K562 (cell line): Measurements from ENCODE around the gene NUP62. TPM values are rescaled to one million over a fixed set of nuclear protein-coding genes. Genes with fewer than 3 reads are reported as not detected.

Experiments
- BRD9 ChIP-seq: fragments of 450-650 bp; IDR thresholded peaks from 2 replicates; pipeline ENCODE4 v1.6.1; 2018; ENCODE audit warnings: low read depth; ENCODE audit not compliant: partially characterized antibody
- MBD2 ChIP-seq: sonication (generic); IDR thresholded peaks from 2 replicates; pipeline ENCODE4 v1.6.1; 2016; ENCODE audit warnings: low read depth, borderline replicate concordance
- NR2F6 ChIP-seq: fragments of 450-650 bp; formaldehyde crosslinking; IDR thresholded peaks from 2 replicates; pipeline ENCODE4 v1.4.0; 2020; ENCODE audit warnings: mild to moderate bottlenecking
- RCOR1 ChIP-seq, 2 experiments: IDR thresholded peaks; 2 replicates each; pipeline ENCODE4 v1.6.1; 2012; ENCODE audit warnings: low read depth in 2 of 2, low read length in 2 of 2, borderline replicate concordance in 1 of 2, improper control_type of control experiment in 1 of 2
- SMC3 ChIP-seq: conservative IDR thresholded peaks from 2 replicates; pipeline ENCODE4 v1.6.1; 2011; ENCODE audit warnings: low read depth, low read length, improper control_type of control experiment; ENCODE audit not compliant: insufficient read depth
- TSC22D4 ChIP-seq: fragments of 450-650 bp; IDR thresholded peaks from 2 replicates; pipeline ENCODE4 v1.6.1; 2016; ENCODE audit warnings: missing genetic modification characterization, missing biosample characterization, control low read depth
- U2AF2 ChIP-seq: fragments of 200-400 bp; formaldehyde crosslinking; optimal IDR thresholded peaks from 2 replicates; pipeline ENCODE3; 2017; ENCODE audit warnings: low read depth, mild to moderate bottlenecking, low read length
- ZNF124 ChIP-seq: sonication (generic); formaldehyde crosslinking; IDR thresholded peaks from 2 replicates; pipeline ENCODE4 v1.8.1; 2022; ENCODE audit warnings: missing genetic modification reagents
- ZNF551 ChIP-seq: fragments of 250-450 bp; sonication (Bioruptor Pico); IDR thresholded peaks from 2 replicates; pipeline ENCODE4 v1.5.0; 2021; ENCODE audit warnings: mild to moderate bottlenecking, moderate library complexity
- ZNF764 ChIP-seq: fragments of 250-450 bp; sonication (Bioruptor Pico); IDR thresholded peaks from 2 replicates; pipeline ENCODE4 v1.4.0; 2020; ENCODE audit warnings: low read depth, mild to moderate bottlenecking, moderate library complexity
- polyA plus RNA-seq, 8 experiments: library from polyadenylated mRNA; depleted of rRNA in 4 of 8; stranded (reverse) in 5 of 8; unstranded in 3 of 8; fragments of >200 nt; fragmentation: Nextera tagmentation in 2 of 8; fragmentation: Illumina TruSeq in 1 of 8; extraction: Ambion mirVana in 2 of 8; extraction: Trizol in 1 of 8; gene quantifications; 2 replicates each; pipeline versions ENCODE4 v1.2.1 to v1.2.3, GENCODE V29; 2011 to 2014; ENCODE audit warnings: inconsistent platforms in 1 of 8, missing spikeins in 1 of 8
- total RNA-seq, 7 experiments: library from RNA; depleted of rRNA in 6 of 7; stranded (reverse); fragments of >200 nt in 6 of 7; fragmentation: Illumina TruSeq in 2 of 7; extraction: Trizol in 2 of 7; gene quantifications; 2 replicates each; pipeline versions ENCODE4 v1.2.1 to v1.2.3, GENCODE V29; 2011 to 2021; ENCODE audit warnings: low replicate concordance in 1 of 7
- TF ChIP-seq, protein P1 (sequence below): sonication (generic); formaldehyde crosslinking; IDR thresholded peaks from 2 replicates; pipeline ENCODE4 v1.8.0; 2023; ENCODE audit warnings: mild to moderate bottlenecking, missing genetic modification reagents
- TF ChIP-seq, protein P2 (sequence below), 2 experiments: IDR thresholded peaks; 2 replicates each; pipeline ENCODE4 v1.6.1; 2012; ENCODE audit warnings: improper control_type of control experiment in 2 of 2, low read depth in 2 of 2, low read length in 2 of 2, borderline replicate concordance in 1 of 2
- TF ChIP-seq, protein P3 (sequence below): fragments of 200-400 bp; formaldehyde crosslinking; IDR thresholded peaks from 2 replicates; pipeline ENCODE4 v1.6.1; 2017; ENCODE audit warnings: mild to moderate bottlenecking, low read depth, low read length, moderate library complexity
- TF ChIP-seq, protein P4 (sequence below): IDR thresholded peaks from 3 replicates; pipeline ENCODE4 v1.6.1; 2011; ENCODE audit warnings: borderline replicate concordance, mild to moderate bottlenecking, moderate library complexity; ENCODE audit not compliant: insufficient read length; ENCODE audit errors: extremely low read depth

The NUP62 gene
- total and polyA plus RNA-seq, 9 of the 15 experiments (the other 6 are each of a cell fraction or from before 2014, with no cell fraction given): 16.9 to 109 (median 66.0) TPM

DNA sequence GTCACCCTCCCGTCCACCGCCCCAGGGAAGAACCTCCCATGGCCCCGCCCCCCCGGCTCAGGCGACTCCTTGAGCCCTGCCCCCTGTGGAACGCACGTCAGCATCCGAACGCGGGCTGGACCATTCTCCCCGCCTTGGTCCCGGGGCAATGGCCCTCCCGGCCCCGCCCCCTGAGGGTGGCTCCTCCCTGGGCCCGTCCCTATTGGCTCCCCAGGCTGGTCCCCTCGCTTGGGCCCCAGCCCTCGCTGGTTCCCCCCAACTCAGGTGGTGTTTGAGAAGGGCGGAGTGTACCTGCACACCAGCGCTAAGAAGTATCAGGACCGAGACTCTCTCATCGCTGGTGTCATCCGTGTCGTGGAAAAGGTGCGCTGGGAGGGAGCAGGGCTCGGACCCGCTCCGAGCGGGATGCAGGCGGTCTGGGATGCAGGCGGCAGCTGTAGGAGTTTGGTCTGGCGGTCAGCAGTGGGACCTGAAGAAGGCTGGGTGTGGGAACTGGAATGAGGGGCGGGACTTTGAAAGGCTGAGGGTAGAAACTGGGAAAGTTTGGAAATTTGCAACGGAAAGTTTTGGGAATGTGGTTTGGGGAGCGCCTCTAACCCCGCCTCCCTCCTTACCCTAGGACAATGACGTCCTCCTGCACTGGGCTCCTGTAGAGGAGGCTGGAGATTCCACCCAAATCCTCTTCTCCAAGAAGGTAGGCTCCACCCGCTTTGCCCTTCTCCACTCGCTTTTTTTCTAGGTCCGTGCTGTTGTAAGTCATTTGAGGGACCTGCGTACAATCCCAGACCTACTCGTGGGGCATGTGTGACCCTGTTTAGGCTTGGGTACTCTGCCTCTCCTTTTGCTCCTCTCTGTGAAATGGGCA is 51.2 kb downstream of the NUP62 start (continued):
- TF ChIP-seq, protein P1, sequence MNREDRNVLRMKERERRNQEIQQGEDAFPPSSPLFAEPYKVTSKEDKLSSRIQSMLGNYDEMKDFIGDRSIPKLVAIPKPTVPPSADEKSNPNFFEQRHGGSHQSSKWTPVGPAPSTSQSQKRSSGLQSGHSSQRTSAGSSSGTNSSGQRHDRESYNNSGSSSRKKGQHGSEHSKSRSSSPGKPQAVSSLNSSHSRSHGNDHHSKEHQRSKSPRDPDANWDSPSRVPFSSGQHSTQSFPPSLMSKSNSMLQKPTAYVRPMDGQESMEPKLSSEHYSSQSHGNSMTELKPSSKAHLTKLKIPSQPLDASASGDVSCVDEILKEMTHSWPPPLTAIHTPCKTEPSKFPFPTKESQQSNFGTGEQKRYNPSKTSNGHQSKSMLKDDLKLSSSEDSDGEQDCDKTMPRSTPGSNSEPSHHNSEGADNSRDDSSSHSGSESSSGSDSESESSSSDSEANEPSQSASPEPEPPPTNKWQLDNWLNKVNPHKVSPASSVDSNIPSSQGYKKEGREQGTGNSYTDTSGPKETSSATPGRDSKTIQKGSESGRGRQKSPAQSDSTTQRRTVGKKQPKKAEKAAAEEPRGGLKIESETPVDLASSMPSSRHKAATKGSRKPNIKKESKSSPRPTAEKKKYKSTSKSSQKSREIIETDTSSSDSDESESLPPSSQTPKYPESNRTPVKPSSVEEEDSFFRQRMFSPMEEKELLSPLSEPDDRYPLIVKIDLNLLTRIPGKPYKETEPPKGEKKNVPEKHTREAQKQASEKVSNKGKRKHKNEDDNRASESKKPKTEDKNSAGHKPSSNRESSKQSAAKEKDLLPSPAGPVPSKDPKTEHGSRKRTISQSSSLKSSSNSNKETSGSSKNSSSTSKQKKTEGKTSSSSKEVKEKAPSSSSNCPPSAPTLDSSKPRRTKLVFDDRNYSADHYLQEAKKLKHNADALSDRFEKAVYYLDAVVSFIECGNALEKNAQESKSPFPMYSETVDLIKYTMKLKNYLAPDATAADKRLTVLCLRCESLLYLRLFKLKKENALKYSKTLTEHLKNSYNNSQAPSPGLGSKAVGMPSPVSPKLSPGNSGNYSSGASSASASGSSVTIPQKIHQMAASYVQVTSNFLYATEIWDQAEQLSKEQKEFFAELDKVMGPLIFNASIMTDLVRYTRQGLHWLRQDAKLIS (CRISPR knock-in tag): no peak
- TF ChIP-seq, protein P2, sequence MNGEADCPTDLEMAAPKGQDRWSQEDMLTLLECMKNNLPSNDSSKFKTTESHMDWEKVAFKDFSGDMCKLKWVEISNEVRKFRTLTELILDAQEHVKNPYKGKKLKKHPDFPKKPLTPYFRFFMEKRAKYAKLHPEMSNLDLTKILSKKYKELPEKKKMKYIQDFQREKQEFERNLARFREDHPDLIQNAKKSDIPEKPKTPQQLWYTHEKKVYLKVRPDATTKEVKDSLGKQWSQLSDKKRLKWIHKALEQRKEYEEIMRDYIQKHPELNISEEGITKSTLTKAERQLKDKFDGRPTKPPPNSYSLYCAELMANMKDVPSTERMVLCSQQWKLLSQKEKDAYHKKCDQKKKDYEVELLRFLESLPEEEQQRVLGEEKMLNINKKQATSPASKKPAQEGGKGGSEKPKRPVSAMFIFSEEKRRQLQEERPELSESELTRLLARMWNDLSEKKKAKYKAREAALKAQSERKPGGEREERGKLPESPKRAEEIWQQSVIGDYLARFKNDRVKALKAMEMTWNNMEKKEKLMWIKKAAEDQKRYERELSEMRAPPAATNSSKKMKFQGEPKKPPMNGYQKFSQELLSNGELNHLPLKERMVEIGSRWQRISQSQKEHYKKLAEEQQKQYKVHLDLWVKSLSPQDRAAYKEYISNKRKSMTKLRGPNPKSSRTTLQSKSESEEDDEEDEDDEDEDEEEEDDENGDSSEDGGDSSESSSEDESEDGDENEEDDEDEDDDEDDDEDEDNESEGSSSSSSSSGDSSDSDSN (IDR thresholded peaks at IDR 0.05; ENCODE audit: borderline replicate concordance in 1 of 2, low read depth in 2 of 2, low read length in 2 of 2): no peak
- TF ChIP-seq NR2F6 (CRISPR knock-in tag): no peak
- TF ChIP-seq SMC3: no peak
- no peak for TF ChIP-seq ZNF124 (CRISPR knock-in tag)
- no peak for TF ChIP-seq TSC22D4
- no peak for TF ChIP-seq ZNF764 (CRISPR knock-in tag)
- TF ChIP-seq RCOR1 (IDR thresholded peaks at IDR 0.05; ENCODE audit: borderline replicate concordance in 1 of 2, low read depth in 2 of 2, low read length in 2 of 2): peak in 1 of 2 experiments; percentile 12; a peak in 1 of 4 replicates
- no peak for TF ChIP-seq U2AF2
- TF ChIP-seq, protein P3, sequence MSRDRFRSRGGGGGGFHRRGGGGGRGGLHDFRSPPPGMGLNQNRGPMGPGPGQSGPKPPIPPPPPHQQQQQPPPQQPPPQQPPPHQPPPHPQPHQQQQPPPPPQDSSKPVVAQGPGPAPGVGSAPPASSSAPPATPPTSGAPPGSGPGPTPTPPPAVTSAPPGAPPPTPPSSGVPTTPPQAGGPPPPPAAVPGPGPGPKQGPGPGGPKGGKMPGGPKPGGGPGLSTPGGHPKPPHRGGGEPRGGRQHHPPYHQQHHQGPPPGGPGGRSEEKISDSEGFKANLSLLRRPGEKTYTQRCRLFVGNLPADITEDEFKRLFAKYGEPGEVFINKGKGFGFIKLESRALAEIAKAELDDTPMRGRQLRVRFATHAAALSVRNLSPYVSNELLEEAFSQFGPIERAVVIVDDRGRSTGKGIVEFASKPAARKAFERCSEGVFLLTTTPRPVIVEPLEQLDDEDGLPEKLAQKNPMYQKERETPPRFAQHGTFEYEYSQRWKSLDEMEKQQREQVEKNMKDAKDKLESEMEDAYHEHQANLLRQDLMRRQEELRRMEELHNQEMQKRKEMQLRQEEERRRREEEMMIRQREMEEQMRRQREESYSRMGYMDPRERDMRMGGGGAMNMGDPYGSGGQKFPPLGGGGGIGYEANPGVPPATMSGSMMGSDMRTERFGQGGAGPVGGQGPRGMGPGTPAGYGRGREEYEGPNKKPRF: no peak
- no peak for TF ChIP-seq BRD9
- TF ChIP-seq ZNF551 (CRISPR knock-in tag): no peak
- TF ChIP-seq, protein P4, sequence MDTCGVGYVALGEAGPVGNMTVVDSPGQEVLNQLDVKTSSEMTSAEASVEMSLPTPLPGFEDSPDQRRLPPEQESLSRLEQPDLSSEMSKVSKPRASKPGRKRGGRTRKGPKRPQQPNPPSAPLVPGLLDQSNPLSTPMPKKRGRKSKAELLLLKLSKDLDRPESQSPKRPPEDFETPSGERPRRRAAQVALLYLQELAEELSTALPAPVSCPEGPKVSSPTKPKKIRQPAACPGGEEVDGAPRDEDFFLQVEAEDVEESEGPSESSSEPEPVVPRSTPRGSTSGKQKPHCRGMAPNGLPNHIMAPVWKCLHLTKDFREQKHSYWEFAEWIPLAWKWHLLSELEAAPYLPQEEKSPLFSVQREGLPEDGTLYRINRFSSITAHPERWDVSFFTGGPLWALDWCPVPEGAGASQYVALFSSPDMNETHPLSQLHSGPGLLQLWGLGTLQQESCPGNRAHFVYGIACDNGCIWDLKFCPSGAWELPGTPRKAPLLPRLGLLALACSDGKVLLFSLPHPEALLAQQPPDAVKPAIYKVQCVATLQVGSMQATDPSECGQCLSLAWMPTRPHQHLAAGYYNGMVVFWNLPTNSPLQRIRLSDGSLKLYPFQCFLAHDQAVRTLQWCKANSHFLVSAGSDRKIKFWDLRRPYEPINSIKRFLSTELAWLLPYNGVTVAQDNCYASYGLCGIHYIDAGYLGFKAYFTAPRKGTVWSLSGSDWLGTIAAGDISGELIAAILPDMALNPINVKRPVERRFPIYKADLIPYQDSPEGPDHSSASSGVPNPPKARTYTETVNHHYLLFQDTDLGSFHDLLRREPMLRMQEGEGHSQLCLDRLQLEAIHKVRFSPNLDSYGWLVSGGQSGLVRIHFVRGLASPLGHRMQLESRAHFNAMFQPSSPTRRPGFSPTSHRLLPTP: no peak
- no peak for TF ChIP-seq MBD2
